ENCODE results near the gene GPAM. TPM values are rescaled to one million over a fixed set of nuclear protein-coding genes. Genes with fewer than 3 reads are reported as not detected.
A peak's percentile ranks its signal among the peaks of the same experiment; 100 is the strongest.
"Not testable (repeated sequence)": the region's sequence is repeated elsewhere in the genome, so short reads cannot be mapped to it uniquely, and the experiment has no call there.

GPAM gene
- total RNA-seq, 1 donor from 2014 or later = 6.5 TPM

- no peak for DNase-seq (ENCODE audit: low read depth in 2 of 2)
Measured at GRCh38 chr10:112215342-112215774, 31.8 kb upstream of the GPAM start.

GRCh38 chr10:112214298-112214926, 30.8 kb upstream of the GPAM start:
- DNase-seq (ENCODE audit: low read depth in 2 of 2) = no peak

GRCh38 chr10:112213836-112214235, 30.3 kb upstream of the GPAM start:
- no peak for DNase-seq (ENCODE audit: low read depth in 2 of 2)

- DNase-seq (ENCODE audit: low read depth in 2 of 2) = no peak
Measured at GRCh38 chr10:112213098-112213823, 29.7 kb upstream of the GPAM start.

GRCh38 chr10:112210666-112211065, 27.1 kb upstream of the GPAM start:
- no peak for DNase-seq (ENCODE audit: low read depth in 2 of 2)

GRCh38 chr10:112209684-112210131, 26.1 kb upstream of the GPAM start:
- peak in 1 of 2 donors; percentile 76 for DNase-seq (ENCODE audit: low read depth in 2 of 2)

GRCh38 chr10:112208997-112209396, 25.4 kb upstream of the GPAM start:
- DNase-seq (ENCODE audit: low read depth in 2 of 2) = peak in 1 of 2 donors; percentile 16

- DNase-seq (ENCODE audit: low read depth in 2 of 2) = no peak
Measured at GRCh38 chr10:112208292-112208691, 24.7 kb upstream of the GPAM start.

- no peak for DNase-seq (ENCODE audit: low read depth in 2 of 2)
Measured at GRCh38 chr10:112203328-112204076, 19.9 kb upstream of the GPAM start.

- no peak for DNase-seq (ENCODE audit: low read depth in 2 of 2)
Measured at GRCh38 chr10:112202561-112203241, 19.1 kb upstream of the GPAM start.

- no peak for DNase-seq (ENCODE audit: low read depth in 2 of 2)
Measured at GRCh38 chr10:112202076-112202475, 18.5 kb upstream of the GPAM start.

GRCh38 chr10:112201334-112201733, 17.8 kb upstream of the GPAM start:
- DNase-seq (ENCODE audit: low read depth in 2 of 2) = no peak

GRCh38 chr10:112200259-112200658, 16.7 kb upstream of the GPAM start:
- DNase-seq (ENCODE audit: low read depth in 2 of 2) = not testable (repeated sequence)

GRCh38 chr10:112197662-112198061, 14.1 kb upstream of the GPAM start:
- not testable (repeated sequence) for DNase-seq (ENCODE audit: low read depth in 2 of 2)

- DNase-seq (ENCODE audit: low read depth in 2 of 2) = no peak
Measured at GRCh38 chr10:112195224-112195623, 11.7 kb upstream of the GPAM start.

- no peak for DNase-seq (ENCODE audit: low read depth in 2 of 2)
Measured at GRCh38 chr10:112191791-112192190, 8.2 kb upstream of the GPAM start.

GRCh38 chr10:112191041-112191590, 7.6 kb upstream of the GPAM start:
- DNase-seq (ENCODE audit: low read depth in 2 of 2) = no peak

- no peak for DNase-seq (ENCODE audit: low read depth in 2 of 2)
Measured at GRCh38 chr10:112189465-112189864, 5.9 kb upstream of the GPAM start.

GRCh38 chr10:112187527-112187926, 4.0 kb upstream of the GPAM start:
- no peak for DNase-seq (ENCODE audit: low read depth in 2 of 2)

GRCh38 chr10:112185959-112186358, 2.4 kb upstream of the GPAM start:
- no peak for DNase-seq (ENCODE audit: low read depth in 2 of 2)

GRCh38 chr10:112184379-112184778, 814 bp upstream of the GPAM start:
- no peak for DNase-seq (ENCODE audit: low read depth in 2 of 2)

- DNase-seq (ENCODE audit: low read depth in 2 of 2) = no peak
Measured at GRCh38 chr10:112184052-112184371, 447 bp upstream of the GPAM start.

Data from dermis microvascular lymphatic vessel endothelial cell (primary cell).